Measurements from ENCODE around the gene GPAM.

The GPAM gene

GRCh38 chr10:112184052-112184371, 447 bp upstream of the GPAM start:
- TF ChIP-seq ZNF70 (CRISPR knock-in tag; IDR thresholded peaks at IDR 0.05) (no peak), SNAI2 (CRISPR knock-in tag; IDR thresholded peaks at IDR 0.05) (no peak)
- peak; percentile 86; the same call in 2 of the 3 replicates for ATAC-seq

GRCh38 chr10:112182784-112183328, 709 bp downstream of the GPAM start:
- no peak for ATAC-seq
- TF ChIP-seq RARB (CRISPR knock-in tag; IDR thresholded peaks at IDR 0.05) = no peak

- TF ChIP-seq TCF4 (CRISPR knock-in tag; IDR thresholded peaks at IDR 0.05; ENCODE audit: borderline replicate concordance) (no peak), SNAI2 (CRISPR knock-in tag; IDR thresholded peaks at IDR 0.05) (no peak), CSDC2 (CRISPR knock-in tag; IDR thresholded peaks at IDR 0.05) (no peak), ZFP3 (CRISPR knock-in tag; IDR thresholded peaks at IDR 0.05) (no peak), ZC3H10 (CRISPR knock-in tag; IDR thresholded peaks at IDR 0.05) (no peak), BACH2 (CRISPR knock-in tag; IDR thresholded peaks at IDR 0.05; ENCODE audit: borderline replicate concordance) (no peak), GLIS3 (CRISPR knock-in tag; IDR thresholded peaks at IDR 0.05) (no peak), PPARA (CRISPR knock-in tag; IDR thresholded peaks at IDR 0.05; ENCODE audit: borderline replicate concordance) (no peak), TOX (CRISPR knock-in tag; IDR thresholded peaks at IDR 0.05; ENCODE audit: borderline replicate concordance) (no peak), OSR1 (CRISPR knock-in tag; IDR thresholded peaks at IDR 0.05) (no peak), TSHZ2 (CRISPR knock-in tag; IDR thresholded peaks at IDR 0.05) (no peak), ESRRG (CRISPR knock-in tag; IDR thresholded peaks at IDR 0.05) (no peak)
- ATAC-seq = no peak
These were observed 6.3 kb downstream of the GPAM start for GRCh38 chr10:112177247-112177646.

- ATAC-seq = no peak
- TF ChIP-seq CREB5 (CRISPR knock-in tag; IDR thresholded peaks at IDR 0.05; ENCODE audit: low read depth) = no peak
- TF ChIP-seq SNAI2 (CRISPR knock-in tag; IDR thresholded peaks at IDR 0.05) = no peak
- no peak for TF ChIP-seq TSHZ2 (CRISPR knock-in tag; IDR thresholded peaks at IDR 0.05)
These were observed 7.0 kb downstream of the GPAM start for GRCh38 chr10:112176543-112176942.

GRCh38 chr10:112175409-112175808, 8.2 kb downstream of the GPAM start:
- ATAC-seq = no peak
- TF ChIP-seq RARB (CRISPR knock-in tag; IDR thresholded peaks at IDR 0.05) = no peak
- TF ChIP-seq ARNTL (CRISPR knock-in tag; IDR thresholded peaks at IDR 0.05; ENCODE audit: borderline replicate concordance, low read depth) = no peak
- TF ChIP-seq ISL1 (CRISPR knock-in tag; IDR thresholded peaks at IDR 0.05) = no peak
- no peak for TF ChIP-seq SNAI2 (CRISPR knock-in tag; IDR thresholded peaks at IDR 0.05)
- no peak for TF ChIP-seq ESRRG (CRISPR knock-in tag; IDR thresholded peaks at IDR 0.05)
- TF ChIP-seq ZNF565 (CRISPR knock-in tag; conservative IDR thresholded peaks at IDR 0.05; ENCODE audit: low read depth) = no peak
- no peak for TF ChIP-seq ZFP3 (CRISPR knock-in tag; IDR thresholded peaks at IDR 0.05)
- no peak for TF ChIP-seq ZNF70 (CRISPR knock-in tag; IDR thresholded peaks at IDR 0.05)
- no peak for TF ChIP-seq PPARA (CRISPR knock-in tag; IDR thresholded peaks at IDR 0.05; ENCODE audit: borderline replicate concordance)
- no peak for TF ChIP-seq ZNF8 (CRISPR knock-in tag; IDR thresholded peaks at IDR 0.05)
- no peak for TF ChIP-seq TCF4 (CRISPR knock-in tag; IDR thresholded peaks at IDR 0.05; ENCODE audit: borderline replicate concordance)
- no peak for TF ChIP-seq TOX (CRISPR knock-in tag; IDR thresholded peaks at IDR 0.05; ENCODE audit: borderline replicate concordance)
- TF ChIP-seq CSDC2 (CRISPR knock-in tag; IDR thresholded peaks at IDR 0.05) = no peak
- TF ChIP-seq GLIS3 (CRISPR knock-in tag; IDR thresholded peaks at IDR 0.05) = no peak
- no peak for TF ChIP-seq PATZ1 (CRISPR knock-in tag; IDR thresholded peaks at IDR 0.05; ENCODE audit: borderline replicate concordance)
- no peak for TF ChIP-seq ZFP30 (CRISPR knock-in tag; IDR thresholded peaks at IDR 0.05)

Measured in SK-N-SH treated with all-trans-retinoic acid at 6 μM for 48 hours (cell line).